Measurements from ENCODE around the gene TEX19. TPM values are rescaled to one million over a fixed set of nuclear protein-coding genes. Genes with fewer than 3 reads are reported as not detected.

Gene TEX19
- total and polyA plus RNA-seq, 12 donors = 0.26 TPM; not detected in 11

DNA sequence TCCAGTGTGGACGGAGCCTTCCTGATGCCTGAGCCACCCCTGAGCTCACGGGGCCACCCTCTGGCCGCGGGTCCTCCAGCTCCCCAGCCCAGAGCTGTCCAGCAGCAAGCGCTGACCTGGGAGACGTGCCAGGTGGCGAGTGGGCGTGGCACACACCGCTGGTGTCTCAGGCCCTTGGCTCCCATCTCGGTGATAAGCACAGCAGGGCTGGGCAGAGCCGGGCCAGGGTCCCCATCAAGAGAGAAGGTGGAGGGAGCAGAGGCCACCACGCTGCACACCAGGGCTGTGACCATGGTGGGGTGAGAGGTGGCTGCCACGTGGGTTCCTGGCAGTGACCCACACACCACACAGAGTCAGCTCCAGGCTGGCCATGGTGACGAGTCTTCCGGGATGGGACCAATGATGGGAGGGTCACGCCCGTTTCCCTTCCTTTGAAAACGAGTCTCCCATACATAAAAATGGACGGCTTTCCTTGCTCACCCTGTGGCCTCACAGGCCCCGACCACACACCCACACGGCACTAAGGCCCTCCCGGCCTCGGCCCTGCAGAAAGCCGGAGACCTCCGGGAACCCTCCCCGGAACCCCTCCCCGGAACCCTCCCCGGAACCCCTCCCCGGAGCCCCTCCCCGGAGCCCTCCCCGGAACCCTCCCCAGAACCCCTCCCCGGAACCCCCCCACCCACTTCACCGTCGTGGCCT, 29.3 kb downstream of the TEX19 start:
- TF ChIP-seq, protein P1, sequence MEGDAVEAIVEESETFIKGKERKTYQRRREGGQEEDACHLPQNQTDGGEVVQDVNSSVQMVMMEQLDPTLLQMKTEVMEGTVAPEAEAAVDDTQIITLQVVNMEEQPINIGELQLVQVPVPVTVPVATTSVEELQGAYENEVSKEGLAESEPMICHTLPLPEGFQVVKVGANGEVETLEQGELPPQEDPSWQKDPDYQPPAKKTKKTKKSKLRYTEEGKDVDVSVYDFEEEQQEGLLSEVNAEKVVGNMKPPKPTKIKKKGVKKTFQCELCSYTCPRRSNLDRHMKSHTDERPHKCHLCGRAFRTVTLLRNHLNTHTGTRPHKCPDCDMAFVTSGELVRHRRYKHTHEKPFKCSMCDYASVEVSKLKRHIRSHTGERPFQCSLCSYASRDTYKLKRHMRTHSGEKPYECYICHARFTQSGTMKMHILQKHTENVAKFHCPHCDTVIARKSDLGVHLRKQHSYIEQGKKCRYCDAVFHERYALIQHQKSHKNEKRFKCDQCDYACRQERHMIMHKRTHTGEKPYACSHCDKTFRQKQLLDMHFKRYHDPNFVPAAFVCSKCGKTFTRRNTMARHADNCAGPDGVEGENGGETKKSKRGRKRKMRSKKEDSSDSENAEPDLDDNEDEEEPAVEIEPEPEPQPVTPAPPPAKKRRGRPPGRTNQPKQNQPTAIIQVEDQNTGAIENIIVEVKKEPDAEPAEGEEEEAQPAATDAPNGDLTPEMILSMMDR (IDR thresholded peaks at IDR 0.05) = peak in 3 of 6 experiments; percentile 7 to 29 (median 11)
- TF ChIP-seq POLR2A (IDR thresholded peaks at IDR 0.05) = no peak
- H3K36me3 ChIP-seq (replicated peaks in 1 of 2) = peaks cover 0 to 5% of the 10 kb centered on the region in 2 donors
- intact Hi-C loops (cut with DNase I) = no loop called here
- DNase-seq = peak; percentile 66 to 88 (median 82)
- no peak overlapping the region for H3K27ac ChIP-seq
- peaks cover 9 to 17% of the 10 kb centered on the region in 2 donors for H3K4me1 ChIP-seq (replicated peaks in 1 of 2)
- WGBS, 4 donors = 57 to 78% (median 64%) methylated on average over 11 to 34 of the region's 34 CpGs
- no peaks in the 10 kb centered on the region for H3K27me3 ChIP-seq
- H3K9me3 ChIP-seq (replicated peaks in 1 of 3) = no peaks in the 10 kb centered on the region
- no peak overlapping the region for H3K4me3 ChIP-seq

DNA sequence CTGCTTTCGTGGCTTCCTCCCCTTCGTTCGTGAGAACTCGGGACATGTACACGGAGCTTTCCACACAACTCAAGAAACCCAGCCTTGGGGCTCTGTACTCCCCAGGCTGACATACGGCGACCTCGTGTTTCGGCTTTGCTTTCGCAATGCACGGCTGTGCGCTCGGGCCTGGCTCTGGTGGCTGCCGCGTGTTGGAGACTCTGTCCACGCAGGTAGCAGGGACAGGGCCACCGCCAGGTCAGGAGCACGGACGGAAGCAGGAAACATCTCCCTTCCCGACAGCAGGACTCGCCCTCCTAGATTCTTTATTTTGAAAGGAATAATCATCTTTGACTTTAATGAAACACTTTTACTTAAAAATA, 29.9 kb downstream of the TEX19 start:
- peaks cover 9 to 17% of the 10 kb centered on the region in 2 donors for H3K4me1 ChIP-seq (replicated peaks in 1 of 2)
- no peak overlapping the region for H3K4me3 ChIP-seq
- intact Hi-C loops (cut with DNase I) = no loop called here
- peaks cover 0 to 5% of the 10 kb centered on the region in 2 donors for H3K36me3 ChIP-seq (replicated peaks in 1 of 2)
- no peaks in the 10 kb centered on the region for H3K27me3 ChIP-seq
- no peak overlapping the region for H3K27ac ChIP-seq
- H3K9me3 ChIP-seq (replicated peaks in 1 of 3) = no peaks in the 10 kb centered on the region
- DNase-seq = no peak
- 81 to 85% (median 83%) methylated on average over 18 to 21 of the region's 21 CpGs for WGBS, 4 donors
- no peak for TF ChIP-seq POLR2A (IDR thresholded peaks at IDR 0.05)
- TF ChIP-seq, protein P1 (IDR thresholded peaks at IDR 0.05) = no peak

DNA sequence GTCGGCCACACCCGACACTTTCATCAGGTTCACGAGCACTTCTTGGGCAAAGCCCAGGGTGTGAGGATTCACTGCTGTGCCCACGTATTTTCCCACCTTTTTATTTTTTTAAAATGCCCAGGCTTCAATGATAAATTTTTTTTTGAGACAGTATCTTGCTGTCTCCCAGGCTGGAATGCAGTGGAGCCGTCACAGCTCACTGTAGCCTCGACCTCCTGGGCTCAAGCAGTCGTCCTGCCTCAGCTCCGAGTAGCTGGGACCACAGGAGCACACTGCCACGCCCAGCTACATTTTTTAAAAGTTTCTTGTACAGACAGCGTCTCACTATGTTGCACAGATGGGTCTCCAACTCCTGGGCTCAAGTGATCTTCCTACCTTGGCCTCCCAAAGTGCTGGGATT, 30.3 kb downstream of the TEX19 start:
- H3K27ac ChIP-seq = no peak overlapping the region
- no peak overlapping the region for H3K4me3 ChIP-seq
- TF ChIP-seq, protein P1 (IDR thresholded peaks at IDR 0.05) = no peak
- no peak for TF ChIP-seq POLR2A (IDR thresholded peaks at IDR 0.05)
- peaks cover 0 to 5% of the 10 kb centered on the region in 2 donors for H3K36me3 ChIP-seq (replicated peaks in 1 of 2)
- H3K4me1 ChIP-seq (replicated peaks in 1 of 2) = peaks cover 9 to 15% of the 10 kb centered on the region in 2 donors
- H3K27me3 ChIP-seq = no peaks in the 10 kb centered on the region
- intact Hi-C loops (cut with DNase I) = no loop called here
- DNase-seq = no peak
- no peaks in the 10 kb centered on the region for H3K9me3 ChIP-seq (replicated peaks in 1 of 3)
- WGBS, 4 donors = 86 to 94% (median 89%) methylated on average over 10 of the region's 10 CpGs

DNA sequence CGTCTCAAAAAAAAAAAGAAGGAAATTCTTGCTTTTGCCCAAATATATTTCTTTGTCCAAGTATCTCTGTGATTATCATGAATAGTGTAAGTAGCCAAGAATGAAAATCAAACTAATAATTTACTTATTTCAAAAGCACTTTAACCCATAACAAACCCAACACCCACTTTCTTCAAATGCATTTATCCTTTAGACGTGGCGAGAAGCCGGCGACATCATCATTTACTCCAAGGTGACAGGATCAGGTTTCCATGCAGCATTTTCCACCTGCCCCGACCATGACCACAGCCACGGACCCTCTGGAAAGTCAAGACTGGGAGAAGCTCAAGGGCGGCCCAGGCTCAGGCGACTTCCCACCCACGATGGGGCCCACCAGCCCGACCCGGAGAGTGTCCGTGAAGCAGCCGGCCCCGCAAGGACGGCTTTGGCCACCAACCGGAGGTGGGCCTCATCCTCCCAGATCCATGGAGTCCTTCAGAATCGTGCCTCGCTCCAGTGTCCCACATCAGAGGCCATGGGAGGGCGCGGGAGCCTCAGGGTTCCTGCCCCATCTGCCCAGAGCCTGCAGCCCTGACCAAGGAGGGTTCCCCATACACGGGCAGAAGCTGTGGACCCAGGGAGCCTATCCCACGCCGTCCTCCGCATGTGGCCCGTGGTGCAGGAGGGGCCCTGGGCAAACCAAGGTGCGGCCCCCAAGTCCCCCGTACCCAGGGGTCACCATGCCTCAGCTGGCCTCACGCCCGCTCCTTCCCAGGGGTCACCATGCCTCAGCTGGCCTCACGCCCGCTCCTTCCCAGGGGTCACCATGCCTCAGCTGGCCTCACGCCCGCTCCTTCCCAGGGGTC, 31.2 kb downstream of the TEX19 start:
- Histone ChIP-seq H3K4me1 (replicated peaks in 1 of 2) (peaks cover 6% of the 10 kb centered on the region in 2 donors), H3K27ac (no peak overlapping the region), H3K27me3 (no peaks in the 10 kb centered on the region), H3K36me3 (replicated peaks in 1 of 2) (peaks cover 0 to 5% of the 10 kb centered on the region in 2 donors), H3K9me3 (replicated peaks in 1 of 3) (no peaks in the 10 kb centered on the region), H3K4me3 (no peak overlapping the region)
- no peak for TF ChIP-seq POLR2A (IDR thresholded peaks at IDR 0.05)
- TF ChIP-seq, protein P1 (IDR thresholded peaks at IDR 0.05) = no peak
- DNase-seq = no peak
- 96 to 98% (median 96%) methylated on average over 11 to 32 of the region's 34 CpGs for WGBS, 4 donors
- intact Hi-C loops (cut with DNase I) = no loop called here
